Fibroblast of the aortic adventitia (primary cell): Measurements from ENCODE around the gene MRPL53. TPM values are rescaled to one million over a fixed set of nuclear protein-coding genes. Genes with fewer than 3 reads are reported as not detected.
A peak's percentile ranks its signal among the peaks of the same experiment; 100 is the strongest.
"Not testable (repeated sequence)": the region's sequence is repeated elsewhere in the genome, so short reads cannot be mapped to it uniquely, and the experiment has no call there.

Experiments used
- DNase-seq: peaks from one replicate; pipeline ENCODE4 v3.0.0-alpha.2; 2010; ENCODE audit warnings: low read depth
- H3K4me3 ChIP-seq: 2 replicates; pipeline ENCODE4 v1.5.1; 2011; ENCODE audit warnings: low read depth, mild to moderate bottlenecking, control low read depth, low read length, moderate library complexity
- CTCF ChIP-seq: IDR thresholded peaks from 2 replicates; pipeline ENCODE4 v1.5.1; 2011; ENCODE audit warnings: mild to moderate bottlenecking, low read length, control low read depth, inconsistent platforms; ENCODE audit not compliant: insufficient read depth
- total RNA-seq: library from RNA; depleted of rRNA; stranded (reverse); fragments of >200 nt; gene quantifications from 2 replicates; pipeline ENCODE4 v1.2.3, GENCODE V29; 2012; ENCODE audit warnings: low replicate concordance

Gene MRPL53
- total RNA-seq, 1 donor = 19.3 TPM

GRCh38 chr2:74457129-74457548, 15.3 kb downstream of the MRPL53 start:
- peak overlapping the region; percentile 74 for H3K4me3 ChIP-seq
- DNase-seq = no peak
- no peak for TF ChIP-seq CTCF

GRCh38 chr2:74454654-74455511, 17.6 kb downstream of the MRPL53 start, which contains the start of gene INO80B:
INO80B (plus strand) TSS chr2:74455087; CDS start chr2:74455117, 30 bp downstream.
- H3K4me3 ChIP-seq = peak within 1 kb of the TSS; percentile 93
- TF ChIP-seq CTCF = no peak
- DNase-seq = peak; percentile 99

- H3K4me3 ChIP-seq = no peak overlapping the region
- TF ChIP-seq CTCF = no peak
- no peak for DNase-seq
Measured at GRCh38 chr2:74450570-74451190, 21.8 kb downstream of the MRPL53 start.

GRCh38 chr2:74448771-74449170, 23.7 kb downstream of the MRPL53 start:
- DNase-seq = no peak
- no peak overlapping the region for H3K4me3 ChIP-seq
- no peak for TF ChIP-seq CTCF

GRCh38 chr2:74447230-74447999, 25.1 kb downstream of the MRPL53 start:
- H3K4me3 ChIP-seq = no peak overlapping the region
- no peak for DNase-seq
- TF ChIP-seq CTCF = no peak

GRCh38 chr2:74444498-74445318, 27.8 kb downstream of the MRPL53 start:
- TF ChIP-seq CTCF = no peak
- DNase-seq = no peak
- H3K4me3 ChIP-seq = no peak overlapping the region

GRCh38 chr2:74442483-74443297, 29.8 kb downstream of the MRPL53 start:
- DNase-seq, H3K4me3 ChIP-seq: not testable (repeated sequence)
